Hematopoietic multipotent progenitor cell treated with erythropoietin and hydrocortisone succinate and interleukin-3 and kit ligand, for 17 days (in vitro differentiated cells): ENCODE measurements around the gene LEPR.

Experiments
- DNase-seq: peaks from one replicate; pipeline ENCODE4 v3.0.0-alpha.2; 2015; ENCODE audit warnings: low spot score

LEPR gene

GRCh38 chr1:65412256-65412983 lies 8.0 kb upstream of the LEPR start:
- peak; percentile 37 for DNase-seq

- DNase-seq: no peak
Observed at GRCh38 chr1:65412984-65413375, 7.5 kb upstream of the LEPR start.

- DNase-seq: no peak
Observed at GRCh38 chr1:65414538-65414937, 5.9 kb upstream of the LEPR start.

GRCh38 chr1:65416767-65417166 lies 3.7 kb upstream of the LEPR start:
- DNase-seq: no peak

- DNase-seq: no peak
Observed at GRCh38 chr1:65417729-65418128, 2.7 kb upstream of the LEPR start.

GRCh38 chr1:65418522-65419185 lies 1.8 kb upstream of the LEPR start:
- DNase-seq: peak; percentile 34

- DNase-seq: peak; percentile 99
Observed at GRCh38 chr1:65419681-65420589, 533 bp upstream of the LEPR start.

- DNase-seq: peak; percentile 73
Observed at GRCh38 chr1:65421351-65422025, 1.0 kb downstream of the LEPR start.

GRCh38 chr1:65422241-65423203 lies 2.1 kb downstream of the LEPR start:
- DNase-seq: peak; percentile 71

GRCh38 chr1:65423884-65424572 lies 3.6 kb downstream of the LEPR start:
- DNase-seq: peak; percentile 71

GRCh38 chr1:65424573-65424889 lies 4.1 kb downstream of the LEPR start:
- DNase-seq: no peak

GRCh38 chr1:65425006-65425405 lies 4.5 kb downstream of the LEPR start:
- no peak for DNase-seq

GRCh38 chr1:65425697-65426096 lies 5.2 kb downstream of the LEPR start:
- DNase-seq: no peak

- no peak for DNase-seq
Observed at GRCh38 chr1:65429078-65429477, 8.6 kb downstream of the LEPR start.

GRCh38 chr1:65429806-65430205 lies 9.3 kb downstream of the LEPR start:
- DNase-seq: no peak

GRCh38 chr1:65431111-65431705 lies 10.7 kb downstream of the LEPR start:
- peak; percentile 72 for DNase-seq

GRCh38 chr1:65432918-65433317 lies 12.4 kb downstream of the LEPR start:
- no peak for DNase-seq

GRCh38 chr1:65434255-65434654 lies 13.8 kb downstream of the LEPR start:
- no peak for DNase-seq

- DNase-seq: no peak
Observed at GRCh38 chr1:65434760-65435159, 14.3 kb downstream of the LEPR start.

- no peak for DNase-seq
Observed at GRCh38 chr1:65435987-65436386, 15.5 kb downstream of the LEPR start.
